HCT116 (cell line): ENCODE results near the gene FSIP2. TPM values are rescaled to one million over a fixed set of nuclear protein-coding genes. Genes with fewer than 3 reads are reported as not detected.

ENCODE experiments used
- ATAC-seq: fragments of 200-7000 bp; cut with Tn5 transposase; 2 replicates; pipeline ENCODE4 v1.9.1; 2020; ENCODE audit warnings: mild to moderate bottlenecking, moderate library complexity
- BruUV-seq: library from RNA; stranded (reverse); fragments of 400-500 nt; replicated peaks from 2 replicates; lab custom pipeline; 2021; lab: Mats Ljungman, UMichigan
- CTCF ChIA-PET: fragments of 300-600 bp; sonication (Branson Sonifier 250); formaldehyde crosslinking; loops from one replicate; lab custom pipeline; 2021; ENCODE audit warnings: antibody characterized with exemption; lab: Charles Lee
- POLR2A ChIA-PET: fragments of 300-600, 350-600 bp; sonication (Branson Sonifier 250); formaldehyde crosslinking; loops from one replicate; lab custom pipeline; 2021; ENCODE audit warnings: antibody characterized with exemption; lab: Charles Lee
- RAD21 ChIA-PET, 2 experiments: fragments of 300-600 bp; sonication (Branson Sonifier 250); formaldehyde crosslinking; loops; one replicate each; lab custom pipeline; 2023; ENCODE audit warnings: low total read pairs in 2 of 2; ENCODE audit not compliant: uncharacterized antibody in 2 of 2, unreplicated experiment in 2 of 2, low non-redundant PET in 1 of 2; lab: Charles Lee
- DNase-seq: peaks from one replicate; pipeline ENCODE4 v3.0.0-alpha.2; 2010; ENCODE audit warnings: low read depth, low spot score
- H2AFZ ChIP-seq: fragments of 200-600 bp; shearing (Covaris generic), sonication (generic); 2 replicates; pipeline ENCODE4 v1.6.1; 2017; ENCODE audit warnings: low read depth, mixed run types, mixed read lengths, antibody characterized with exemption, low read length; ENCODE audit not compliant: poor library complexity, severe bottlenecking
- H3K27ac ChIP-seq: 2 replicates; pipeline ENCODE4 v1.5.1; 2012; ENCODE audit warnings: low read depth, low read length
- H3K27me3 ChIP-seq: fragments of 200-600 bp; sonication (generic); 2 replicates; pipeline ENCODE4 v1.6.1; 2016; ENCODE audit warnings: mixed run types, low read length, mixed read lengths; ENCODE audit not compliant: insufficient read depth
- H3K36me3 ChIP-seq, 2 experiments: fragments of 200-500 bp in 1 of 2; fragments of 200-600 bp in 1 of 2; sonication (Bioruptor generic) in 1 of 2; sonication (generic) in 1 of 2; 2 replicates each; pipeline versions ENCODE4 v1.5.1 to v1.6.1; 2014 to 2016; ENCODE audit warnings: low read length in 2 of 2, inconsistent platforms in 1 of 2, mixed read lengths in 1 of 2, mixed run types in 1 of 2; ENCODE audit not compliant: insufficient read depth in 2 of 2, control insufficient read depth in 1 of 2
- H3K4me1 ChIP-seq, 2 experiments: fragments of 200-600 bp in 1 of 2; sonication (generic) in 1 of 2; 2 replicates each; pipeline versions ENCODE4 v1.5.1 to v1.6.1; 2012 to 2017; ENCODE audit warnings: low read length in 2 of 2, inconsistent platforms in 1 of 2, mild to moderate bottlenecking in 1 of 2, mixed read lengths in 1 of 2, mixed run types in 1 of 2, moderate library complexity in 1 of 2; ENCODE audit not compliant: insufficient read depth in 2 of 2, control insufficient read depth in 1 of 2
- H3K4me2 ChIP-seq: fragments of 200-600 bp; sonication (generic); 2 replicates; pipeline ENCODE4 v1.6.1; 2017; ENCODE audit warnings: mixed run types, low read length, mixed read lengths
- H3K4me3 ChIP-seq, 2 experiments: fragments of 200-600 bp in 1 of 2; sonication (generic) in 1 of 2; replicated peaks in 1 of 2; 2 replicates each; pipeline ENCODE4 v1.5.1; 2011 to 2016; ENCODE audit warnings: low read length in 2 of 2, control low read depth in 1 of 2, low read depth in 1 of 2, mild to moderate bottlenecking in 1 of 2, mixed read lengths in 1 of 2, mixed run types in 1 of 2
- H3K79me2 ChIP-seq: fragments of 200-600 bp; sonication (generic); 2 replicates; pipeline ENCODE4 v1.6.1; 2017; ENCODE audit warnings: mild to moderate bottlenecking, mixed run types, low read length, moderate library complexity, mixed read lengths; ENCODE audit not compliant: insufficient read depth
- H3K9ac ChIP-seq: fragments of 200-600 bp; sonication (generic); 2 replicates; pipeline ENCODE4 v1.6.1; 2016; ENCODE audit warnings: low read length, mixed read lengths
- H3K9me2 ChIP-seq: fragments of 200-600 bp; sonication (generic), shearing (Covaris generic); 2 replicates; pipeline ENCODE4 v1.6.1; 2017; ENCODE audit warnings: mixed run types, mild to moderate bottlenecking, moderate library complexity; ENCODE audit not compliant: insufficient read depth
- H3K9me3 ChIP-seq, 2 experiments: fragments of 200-500 bp in 1 of 2; fragments of 200-600 bp in 1 of 2; sonication (Bioruptor generic) in 1 of 2; sonication (generic) in 1 of 2; 2 replicates each; pipeline ENCODE4 v1.6.1; 2014 to 2017; ENCODE audit warnings: low read length in 2 of 2, mixed read lengths in 2 of 2, inconsistent platforms in 1 of 2, low read depth in 1 of 2, mild to moderate bottlenecking in 1 of 2, mixed run types in 1 of 2, moderate library complexity in 1 of 2; ENCODE audit not compliant: control insufficient read depth in 1 of 2, insufficient read depth in 1 of 2
- H4K20me1 ChIP-seq: fragments of 200-600 bp; sonication (generic), shearing (Covaris generic); 2 replicates; pipeline ENCODE4 v1.6.1; 2017; ENCODE audit warnings: mixed run types, mild to moderate bottlenecking, moderate library complexity; ENCODE audit not compliant: insufficient read depth
- CBX3 ChIP-seq: IDR thresholded peaks from 2 replicates; pipeline ENCODE4 v1.6.1; 2012; ENCODE audit warnings: low read depth
- CEBPB ChIP-seq: IDR thresholded peaks from 2 replicates; pipeline ENCODE4 v1.6.1; 2012; ENCODE audit warnings: low read depth
- FOSL1 ChIP-seq: IDR thresholded peaks from 2 replicates; pipeline ENCODE4 v1.6.1; 2012; ENCODE audit warnings: low read depth
- JUND ChIP-seq: IDR thresholded peaks from 2 replicates; pipeline ENCODE4 v1.6.1; 2012
- RAD21 ChIP-seq: IDR thresholded peaks from 2 replicates; pipeline ENCODE4 v1.6.1; 2012; ENCODE audit warnings: low read depth, mild to moderate bottlenecking
- SIN3A ChIP-seq: IDR thresholded peaks from 2 replicates; pipeline ENCODE4 v1.6.1; 2012; ENCODE audit warnings: low read depth
- SP1 ChIP-seq: IDR thresholded peaks from 2 replicates; pipeline ENCODE4 v1.6.1; 2012; ENCODE audit warnings: low read depth
- YY1 ChIP-seq: IDR thresholded peaks from 2 replicates; pipeline ENCODE4 v1.6.1; 2011; ENCODE audit warnings: low read length, low read depth, moderate library complexity, mild to moderate bottlenecking; ENCODE audit not compliant: insufficient replicate concordance; ENCODE audit errors: extremely low read depth
- ZFX ChIP-seq: fragments of 450-650 bp; IDR thresholded peaks from 2 replicates; pipeline ENCODE4 v1.6.1; 2017
- intact Hi-C: fragments of 100-400 bp; cut with micrococcal nuclease; formaldehyde crosslinking; loops from 2 replicates; pipeline ENCODE4 v1.10.0; 2022
- total RNA-seq: library from RNA; stranded (reverse); gene quantifications from one replicate; pipeline ENCODE4 v1.2.1, GENCODE V29; 2021; ENCODE audit not compliant: unreplicated experiment
- TF ChIP-seq, protein P1 (sequence below): IDR thresholded peaks from 2 replicates; pipeline ENCODE4 v1.6.1; 2012

Gene FSIP2
- total RNA-seq, 1 experiment from 2014 or later, result not detected

DNA sequence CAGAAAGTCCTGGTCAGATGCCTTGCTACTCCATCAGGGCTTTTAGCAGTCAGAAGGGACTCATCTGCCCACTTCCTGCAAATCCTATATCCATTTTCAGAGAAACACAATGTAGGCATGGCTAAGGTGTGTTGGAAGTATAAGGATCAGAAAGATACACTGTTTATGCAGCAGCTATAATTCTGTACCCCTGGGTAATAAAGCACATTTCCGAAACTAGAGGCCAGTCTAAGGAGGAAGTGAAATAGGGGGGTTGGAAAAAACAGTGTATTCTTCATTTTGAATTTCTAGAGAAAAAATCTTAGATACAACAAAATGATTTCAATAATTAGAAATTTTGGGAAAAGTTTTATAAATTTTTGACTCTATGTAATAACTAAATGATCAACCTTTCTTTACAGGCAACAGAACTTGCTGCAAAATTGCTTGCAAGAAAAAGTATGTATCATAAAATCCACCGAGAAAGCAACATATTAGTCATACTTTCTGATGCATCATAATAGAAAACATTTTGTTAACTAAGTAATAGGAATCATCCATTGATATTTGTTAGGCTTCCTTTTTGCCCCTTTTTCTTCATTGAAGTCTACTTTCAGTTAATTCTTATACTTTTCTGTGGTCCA is 47.4 kb downstream of the FSIP2 start:
- RAD21 ChIA-PET, result no interaction called here
- no peaks in the 10 kb centered on the region for H4K20me1 ChIP-seq
- H3K36me3 ChIP-seq, result no peaks in the 10 kb centered on the region
- no peak overlapping the region for H3K4me2 ChIP-seq
- no peaks in the 10 kb centered on the region for H3K4me1 ChIP-seq
- H3K79me2 ChIP-seq, result no peaks in the 10 kb centered on the region
- H3K9me2 ChIP-seq, result no peaks in the 10 kb centered on the region
- DNase-seq (no peak), ATAC-seq (no peak)
- H3K4me3 ChIP-seq, result no peak overlapping the region
- intact Hi-C loops, result no loop called here
- BruUV-seq, result no TSS peak
- H3K27me3 ChIP-seq, result no peaks in the 10 kb centered on the region
- H3K9ac ChIP-seq, result no peak overlapping the region
- no peak for TF ChIP-seq CEBPB
- no peak for TF ChIP-seq JUND
- no peak for TF ChIP-seq SP1
- no peak for TF ChIP-seq RAD21
- no peak for TF ChIP-seq YY1
- TF ChIP-seq CBX3, result no peak
- no peak for TF ChIP-seq ZFX
- no peak for TF ChIP-seq SIN3A
- TF ChIP-seq, protein P1, sequence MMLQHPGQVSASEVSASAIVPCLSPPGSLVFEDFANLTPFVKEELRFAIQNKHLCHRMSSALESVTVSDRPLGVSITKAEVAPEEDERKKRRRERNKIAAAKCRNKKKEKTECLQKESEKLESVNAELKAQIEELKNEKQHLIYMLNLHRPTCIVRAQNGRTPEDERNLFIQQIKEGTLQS, result no peak
- CTCF ChIA-PET, result no interaction called here
- no peak overlapping the region for H2AFZ ChIP-seq
- POLR2A ChIA-PET, result no interaction called here
- H3K9me3 ChIP-seq, result no peaks in the 10 kb centered on the region
- H3K27ac ChIP-seq, result no peak overlapping the region

- Histone ChIP-seq H4K20me1 (no peaks in the 10 kb centered on the region), H2AFZ (no peak overlapping the region), H3K4me3 (no peak overlapping the region), H3K9ac (no peak overlapping the region), H3K9me3 (no peaks in the 10 kb centered on the region), H3K4me2 (no peak overlapping the region), H3K4me1 (no peaks in the 10 kb centered on the region), H3K36me3 (no peaks in the 10 kb centered on the region), H3K9me2 (no peaks in the 10 kb centered on the region), H3K79me2 (no peaks in the 10 kb centered on the region), H3K27ac (no peak overlapping the region), H3K27me3 (no peaks in the 10 kb centered on the region)
- intact Hi-C loops, result no loop called here
- RAD21 ChIA-PET, result no interaction called here
- CTCF ChIA-PET, result no interaction called here
- TF ChIP-seq FOSL1 (peak; percentile 55), SIN3A (no peak)
- no peak for ATAC-seq
- POLR2A ChIA-PET, result no interaction called here
- BruUV-seq, result no TSS peak
- DNase-seq, result no peak
Measured at GRCh38 chr2:185787227-185788145, 48.9 kb downstream of the FSIP2 start.
